K562 (cell line): ENCODE results near the gene SIGLEC6. TPM values are rescaled to one million over a fixed set of nuclear protein-coding genes. Genes with fewer than 3 reads are reported as not detected.

Experiments used
- ATAC-seq: fragments of 200-7000 bp; cut with Tn5 transposase; 3 replicates; pipeline ENCODE4 v1.9.1; 2020; ENCODE audit warnings: moderate library complexity
- BruUV-seq: library from RNA; stranded (reverse); fragments of 400-500 nt; replicated peaks from 2 replicates; lab custom pipeline; 2021; lab: Mats Ljungman, UMichigan
- CTCF ChIA-PET: fragments of 300-600 bp; formaldehyde crosslinking; extraction: SDS; loops from one replicate; lab custom pipeline; 2021; ENCODE audit warnings: low intra/inter-chr PET ratio; lab: Yijun Ruan, JAX
- POLR2A ChIA-PET: fragments of 300-600, 350-650 bp; sonication (Branson Sonifier 250); formaldehyde crosslinking; extraction: SDS; loops from one replicate; lab custom pipeline; 2021; ENCODE audit warnings: antibody characterized with exemption, inconsistent platforms; lab: Yijun Ruan, JAX
- DNase-seq, 4 experiments: peaks; one replicate each; pipeline versions ENCODE4 v3.0.0 to v3.0.0-alpha.2; 2011 to 2018; ENCODE audit warnings: low spot score in 3 of 4, mixed read lengths in 3 of 4; ENCODE audit errors: extremely low read depth in 1 of 4
- FAIRE-seq: peaks from 2 replicates; lab custom pipeline; 2011; peaks lifted over from hg19 to GRCh38; lab: Jason Lieb, UNC
- H2AFZ ChIP-seq: 2 replicates; pipeline ENCODE4 v1.6.0; 2011; ENCODE audit warnings: low read depth, low read length, control low read depth, inconsistent platforms
- H3K27ac ChIP-seq: fragments of 200-600 bp; 3 replicates; pipeline ENCODE4 v1.8.0; 2011; ENCODE audit warnings: low read depth, mild to moderate bottlenecking, control low read depth, inconsistent platforms, low read length, moderate library complexity, mixed read lengths; ENCODE audit errors: extremely low read depth
- H3K27me3 ChIP-seq, 2 experiments: fragments of 300-600 bp in 1 of 2; 2 replicates in 1 of 2; 3 replicates in 1 of 2; pipeline versions ENCODE4 v1.6.0 to v1.8.0; 2011; ENCODE audit warnings: inconsistent platforms in 2 of 2, low read length in 2 of 2, mild to moderate bottlenecking in 1 of 2, mixed read lengths in 1 of 2, moderate library complexity in 1 of 2; ENCODE audit not compliant: control insufficient read depth in 2 of 2, insufficient read depth in 2 of 2
- H3K36me3 ChIP-seq: fragments of 300-600 bp; 3 replicates; pipeline ENCODE4 v1.8.0; 2011; ENCODE audit warnings: mild to moderate bottlenecking, low read length, inconsistent platforms; ENCODE audit not compliant: control insufficient read depth, insufficient read depth
- H3K4me1 ChIP-seq, 2 experiments: fragments of 200-600 bp in 1 of 2; replicated peaks in 1 of 2; 2 replicates in 1 of 2; 3 replicates in 1 of 2; pipeline versions ENCODE4 v1.5.1 to v1.8.0; 2011; ENCODE audit warnings: inconsistent platforms in 2 of 2, low read length in 2 of 2, mild to moderate bottlenecking in 1 of 2, mixed read lengths in 1 of 2, moderate library complexity in 1 of 2; ENCODE audit not compliant: control insufficient read depth in 2 of 2, insufficient read depth in 2 of 2
- H3K4me2 ChIP-seq: 2 replicates; pipeline ENCODE4 v1.6.1; 2011; ENCODE audit warnings: low read length, control low read depth, inconsistent platforms, mixed read lengths; ENCODE audit not compliant: insufficient read depth
- H3K4me3 ChIP-seq: fragments of 200-600 bp; sonication (generic), shearing (Covaris generic); 2 replicates; pipeline ENCODE4 v1.5.1; 2016; ENCODE audit warnings: control low read depth, inconsistent platforms
- H3K79me2 ChIP-seq: fragments of 200-600 bp; 3 replicates; pipeline ENCODE4 v1.8.0; 2011; ENCODE audit warnings: low read length, inconsistent platforms; ENCODE audit not compliant: control insufficient read depth, insufficient read depth
- H3K9ac ChIP-seq, 2 experiments: 2 replicates each; pipeline versions ENCODE4 v1.6.0 to v1.6.1; 2011; ENCODE audit warnings: low read depth in 2 of 2, low read length in 2 of 2, control low read depth in 1 of 2, inconsistent platforms in 1 of 2, mild to moderate bottlenecking in 1 of 2, mixed read lengths in 1 of 2; ENCODE audit not compliant: insufficient read depth in 1 of 2
- H3K9me1 ChIP-seq: one replicate; pipeline ENCODE4 v1.6.0; 2011; ENCODE audit warnings: inconsistent platforms, mild to moderate bottlenecking, low read length, moderate library complexity; ENCODE audit not compliant: control insufficient read depth, insufficient read depth
- H3K9me3 ChIP-seq: replicated peaks from 2 replicates; pipeline ENCODE4 v1.5.1; 2011; ENCODE audit warnings: low read depth, low read length, inconsistent platforms; ENCODE audit not compliant: control insufficient read depth, insufficient read depth
- H4K20me1 ChIP-seq: replicated peaks from 2 replicates; pipeline ENCODE4 v1.6.1; 2011; ENCODE audit warnings: low read length, inconsistent platforms, mixed read lengths; ENCODE audit not compliant: control insufficient read depth, insufficient read depth
- BHLHE40 ChIP-seq: IDR thresholded peaks from 2 replicates; pipeline ENCODE4 v1.6.1; 2011; ENCODE audit warnings: low read length, improper control_type of control experiment
- C11orf30 ChIP-seq: fragments of 450-650 bp; IDR thresholded peaks from 2 replicates; pipeline ENCODE4 v1.6.1; 2016; ENCODE audit warnings: low read depth, mild to moderate bottlenecking
- CC2D1A ChIP-seq: fragments of 450-650 bp; IDR thresholded peaks from 2 replicates; pipeline ENCODE4 v1.6.1; 2017; ENCODE audit warnings: mild to moderate bottlenecking
- FOXJ3 ChIP-seq: sonication (generic); formaldehyde crosslinking; IDR thresholded peaks from 2 replicates; pipeline ENCODE4 v1.4.0; 2020; ENCODE audit warnings: mild to moderate bottlenecking, missing genetic modification reagents
- GTF2A2 ChIP-seq: IDR thresholded peaks from 2 replicates; pipeline ENCODE4 v1.6.1; 2016; ENCODE audit warnings: mild to moderate bottlenecking, missing genetic modification characterization, missing compliant biosample characterization
- KAT7 ChIP-seq: sonication (generic); formaldehyde crosslinking; IDR thresholded peaks from 2 replicates; pipeline ENCODE4 v1.8.0; 2022; ENCODE audit warnings: missing genetic modification reagents, mild to moderate bottlenecking, borderline replicate concordance
- MTA3 ChIP-seq: fragments of 450-650 bp; formaldehyde crosslinking; IDR thresholded peaks from 2 replicates; pipeline ENCODE4 v1.6.1; 2017; ENCODE audit warnings: mild to moderate bottlenecking, borderline replicate concordance
- PTTG1 ChIP-seq: fragments of 450-650 bp; IDR thresholded peaks from 2 replicates; pipeline ENCODE4 v1.6.1; 2016; ENCODE audit warnings: low read depth, mild to moderate bottlenecking, missing genetic modification characterization, missing compliant biosample characterization
- TCFL5 ChIP-seq: fragments of 250-450 bp; sonication (Bioruptor Pico); conservative IDR thresholded peaks from 2 replicates; pipeline ENCODE4 v1.6.1; 2021; ENCODE audit warnings: mild to moderate bottlenecking, moderate library complexity, matching md5 sums
- ZBED1 ChIP-seq: IDR thresholded peaks from 2 replicates; pipeline ENCODE4 v1.6.1; 2014
- ZNF197 ChIP-seq: fragments of 200-800 bp; sonication (Bioruptor generic); IDR thresholded peaks from 2 replicates; pipeline ENCODE4 v1.6.1; 2016; ENCODE audit warnings: low read depth, missing genetic modification characterization, missing compliant biosample characterization
- ZNF589 ChIP-seq: fragments of 200-800 bp; sonication (Bioruptor generic); IDR thresholded peaks from 2 replicates; pipeline ENCODE4 v1.6.1; 2016; ENCODE audit warnings: low read depth, missing genetic modification characterization, missing compliant biosample characterization
- ZNF764 ChIP-seq: fragments of 250-450 bp; sonication (Bioruptor Pico); IDR thresholded peaks from 2 replicates; pipeline ENCODE4 v1.4.0; 2020; ENCODE audit warnings: low read depth, mild to moderate bottlenecking, moderate library complexity
- WGBS: fragments of 100-300 bp; shearing (Covaris generic); methylation state at CpG from one replicate; pipeline ENCODE4 v1.1.6; 2016; ENCODE audit warnings: low coverage, mixed read lengths; ENCODE audit not compliant: insufficient coverage; ENCODE audit errors: missing lambda C conversion rate; 5-methylcytosine and 5-hydroxymethylcytosine counted together
- in situ Hi-C: fragments of 300-500 bp; cut with MboI; formaldehyde crosslinking; loops from 4 replicates; pipeline ENCODE4 v1.15.0; 2018; ENCODE audit warnings: inconsistent platforms, mixed read lengths
- intact Hi-C: fragments of 100-400 bp; cut with micrococcal nuclease; formaldehyde crosslinking; loops from 2 replicates; pipeline ENCODE4 v1.14.2; 2022
- polyA plus RNA-seq, 8 experiments: library from polyadenylated mRNA; depleted of rRNA in 4 of 8; stranded (reverse) in 5 of 8; unstranded in 3 of 8; fragments of >200 nt; fragmentation: Nextera tagmentation in 2 of 8; fragmentation: Illumina TruSeq in 1 of 8; extraction: Ambion mirVana in 2 of 8; extraction: Trizol in 1 of 8; gene quantifications; 2 replicates each; pipeline versions ENCODE4 v1.2.1 to v1.2.3, GENCODE V29; 2011 to 2014; ENCODE audit warnings: inconsistent platforms in 1 of 8, missing spikeins in 1 of 8
- total RNA-seq, 7 experiments: library from RNA; depleted of rRNA in 6 of 7; stranded (reverse); fragments of >200 nt in 6 of 7; fragmentation: Illumina TruSeq in 2 of 7; extraction: Trizol in 2 of 7; gene quantifications; 2 replicates each; pipeline versions ENCODE4 v1.2.1 to v1.2.3, GENCODE V29; 2011 to 2021; ENCODE audit warnings: low replicate concordance in 1 of 7
- TF ChIP-seq, protein P1 (sequence below): fragments of 450-650 bp; IDR thresholded peaks from 2 replicates; pipeline ENCODE4 v1.6.1; 2014; ENCODE audit warnings: low read depth, mild to moderate bottlenecking, moderate library complexity, borderline replicate concordance
- TF ChIP-seq, protein P2 (sequence below): fragments of 450-650 bp; formaldehyde crosslinking; IDR thresholded peaks from 2 replicates; pipeline ENCODE4 v1.4.0; 2020; ENCODE audit warnings: mild to moderate bottlenecking, moderate library complexity
- TF ChIP-seq, protein P3 (sequence below): fragments of 450-650 bp; formaldehyde crosslinking; IDR thresholded peaks from 2 replicates; pipeline ENCODE4 v1.4.0; 2020; ENCODE audit warnings: mild to moderate bottlenecking

The SIGLEC6 gene
- total and polyA plus RNA-seq, 9 of the 15 experiments (the other 6 are each of a cell fraction or from before 2014, with no cell fraction given), result 0.03 to 17.5 (median 0.71) TPM

DNA sequence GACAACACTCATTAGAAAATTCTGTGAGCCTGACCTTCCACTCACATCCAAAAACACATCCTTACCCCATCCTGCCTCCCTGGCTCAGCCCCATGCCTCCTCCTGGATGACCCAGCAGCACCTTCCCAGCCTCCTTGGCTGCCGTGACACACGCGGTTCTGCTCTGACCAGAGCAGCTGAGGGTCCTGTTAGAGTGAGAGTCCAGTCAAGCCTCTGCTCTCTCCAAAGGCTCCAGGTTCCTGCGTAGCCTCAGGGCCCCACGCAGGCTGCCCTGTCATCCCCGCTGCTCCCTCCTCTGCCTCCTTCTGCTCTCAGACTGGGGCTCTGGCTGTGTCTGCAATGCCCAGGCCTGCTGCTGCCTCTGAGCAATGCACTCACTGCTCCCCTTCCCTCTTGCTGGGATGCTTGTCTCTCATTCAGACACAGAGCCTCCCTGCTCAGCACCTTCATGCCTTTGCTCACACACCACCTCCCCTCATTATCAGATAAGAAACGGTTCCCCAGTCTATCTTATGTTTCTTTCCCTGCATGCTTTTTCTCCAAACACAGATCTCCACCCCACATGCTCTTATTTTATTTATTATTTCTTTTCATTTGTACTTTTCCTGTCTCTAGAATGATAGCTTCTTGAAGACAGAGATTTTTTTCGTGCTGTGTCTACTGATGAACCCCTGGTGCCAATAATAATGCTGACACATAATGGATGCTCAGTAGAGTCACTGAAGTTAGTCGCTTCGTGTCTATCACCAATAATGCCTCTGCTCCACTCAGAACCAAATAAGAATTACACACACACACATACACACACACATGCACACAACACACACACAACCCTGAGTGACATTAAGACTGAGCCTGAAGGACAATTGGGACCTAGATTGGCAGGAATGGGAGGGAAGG, 10.2 kb upstream of the SIGLEC6 start (continued):
- TF ChIP-seq TCFL5 (no peak), CC2D1A (no peak), MTA3 (peak; percentile 41; the same call in 1 of the 2 replicates), C11orf30 (peak; percentile 73), ZNF589 (CRISPR knock-in tag) (0 out of 2 replicates have a peak, but pooled peaks have one; percentile 14), GTF2A2 (tag) (0 out of 2 replicates have a peak, but pooled peaks have one; percentile 14)

DNA sequence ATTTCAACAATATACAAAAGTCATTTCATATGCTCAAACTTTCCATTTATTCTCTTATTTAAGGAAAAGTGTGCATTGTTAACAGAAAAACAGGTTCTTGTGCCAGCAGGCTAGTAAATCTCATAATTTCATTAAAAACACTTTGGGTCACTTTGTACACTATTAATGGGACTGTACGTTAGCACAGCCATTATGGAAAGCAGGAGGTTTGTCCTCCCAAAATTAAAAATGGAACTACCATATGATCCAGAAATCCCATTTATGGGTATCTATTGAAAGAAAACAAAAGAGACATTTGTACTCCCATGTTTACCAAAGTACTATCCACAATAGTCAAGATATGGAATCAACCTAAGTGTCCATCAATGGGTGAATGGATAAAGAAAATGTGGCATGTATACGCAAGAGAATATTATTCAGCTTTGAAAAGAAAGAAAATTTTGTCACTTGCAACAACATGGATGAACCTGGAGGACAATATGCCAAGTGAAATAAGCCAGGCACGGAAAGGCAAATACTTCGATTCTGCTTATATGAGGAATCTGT, 8.4 kb upstream of the SIGLEC6 start:
- Histone ChIP-seq H3K4me2 (peak overlapping the region; percentile 61), H3K27me3 (no peaks in the 10 kb centered on the region; a peak in 1 of 5 replicates), H3K36me3 (no peaks in the 10 kb centered on the region), H3K9ac (peak overlapping the region in 1 of 2 experiments; percentile 60; a peak in 1 of 4 replicates), H3K9me3 (no peaks in the 10 kb centered on the region; the same call in 1 of the 2 replicates), H2AFZ (peak overlapping the region; percentile 45; the same call in 1 of the 2 replicates), H3K27ac (peak overlapping the region; percentile 18; the same call in 1 of the 3 replicates), H3K4me3 (no peak overlapping the region), H4K20me1 (no peaks in the 10 kb centered on the region), H3K79me2 (peaks cover 24% of the 10 kb centered on the region), H3K4me1 (peaks cover 33 to 36% of the 10 kb centered on the region in 2 experiments), H3K9me1 (no peaks in the 10 kb centered on the region)
- DNase-seq, result no peak
- POLR2A ChIA-PET, result interaction anchor here (2.4 kb wide), 1 partner anchor 8 kb away, joined by 12 read pairs; no protein-coding TSS in a partner anchor
- no peak for FAIRE-seq
- BruUV-seq, result no TSS peak
- in situ Hi-C loops, result no loop called here
- ATAC-seq, result no peak
- intact Hi-C loops, result no loop called here
- CTCF ChIA-PET, result no interaction called here
- WGBS, result 79% methylated on average over 4 of the region's 4 CpGs
- TF ChIP-seq, protein P1, sequence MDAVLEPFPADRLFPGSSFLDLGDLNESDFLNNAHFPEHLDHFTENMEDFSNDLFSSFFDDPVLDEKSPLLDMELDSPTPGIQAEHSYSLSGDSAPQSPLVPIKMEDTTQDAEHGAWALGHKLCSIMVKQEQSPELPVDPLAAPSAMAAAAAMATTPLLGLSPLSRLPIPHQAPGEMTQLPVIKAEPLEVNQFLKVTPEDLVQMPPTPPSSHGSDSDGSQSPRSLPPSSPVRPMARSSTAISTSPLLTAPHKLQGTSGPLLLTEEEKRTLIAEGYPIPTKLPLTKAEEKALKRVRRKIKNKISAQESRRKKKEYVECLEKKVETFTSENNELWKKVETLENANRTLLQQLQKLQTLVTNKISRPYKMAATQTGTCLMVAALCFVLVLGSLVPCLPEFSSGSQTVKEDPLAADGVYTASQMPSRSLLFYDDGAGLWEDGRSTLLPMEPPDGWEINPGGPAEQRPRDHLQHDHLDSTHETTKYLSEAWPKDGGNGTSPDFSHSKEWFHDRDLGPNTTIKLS, result no peak
- 0 out of 2 replicates have a peak, but pooled peaks have one; percentile 46 for TF ChIP-seq KAT7 (CRISPR knock-in tag)
- TF ChIP-seq, protein P2, sequence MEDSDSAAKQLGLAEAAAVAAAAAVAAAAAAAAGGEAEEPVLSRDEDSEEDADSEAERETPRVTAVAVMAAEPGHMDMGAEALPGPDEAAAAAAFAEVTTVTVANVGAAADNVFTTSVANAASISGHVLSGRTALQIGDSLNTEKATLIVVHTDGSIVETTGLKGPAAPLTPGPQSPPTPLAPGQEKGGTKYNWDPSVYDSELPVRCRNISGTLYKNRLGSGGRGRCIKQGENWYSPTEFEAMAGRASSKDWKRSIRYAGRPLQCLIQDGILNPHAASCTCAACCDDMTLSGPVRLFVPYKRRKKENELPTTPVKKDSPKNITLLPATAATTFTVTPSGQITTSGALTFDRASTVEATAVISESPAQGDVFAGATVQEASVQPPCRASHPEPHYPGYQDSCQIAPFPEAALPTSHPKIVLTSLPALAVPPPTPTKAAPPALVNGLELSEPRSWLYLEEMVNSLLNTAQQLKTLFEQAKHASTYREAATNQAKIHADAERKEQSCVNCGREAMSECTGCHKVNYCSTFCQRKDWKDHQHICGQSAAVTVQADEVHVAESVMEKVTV (CRISPR knock-in tag), result 0 out of 2 replicates have a peak, but pooled peaks have one; percentile 3
- no peak for TF ChIP-seq ZNF197 (CRISPR knock-in tag)
- no peak for TF ChIP-seq ZBED1
- 0 out of 2 replicates have a peak, but pooled peaks have one; percentile 59 for TF ChIP-seq PTTG1 (tag)
- TF ChIP-seq, protein P3, sequence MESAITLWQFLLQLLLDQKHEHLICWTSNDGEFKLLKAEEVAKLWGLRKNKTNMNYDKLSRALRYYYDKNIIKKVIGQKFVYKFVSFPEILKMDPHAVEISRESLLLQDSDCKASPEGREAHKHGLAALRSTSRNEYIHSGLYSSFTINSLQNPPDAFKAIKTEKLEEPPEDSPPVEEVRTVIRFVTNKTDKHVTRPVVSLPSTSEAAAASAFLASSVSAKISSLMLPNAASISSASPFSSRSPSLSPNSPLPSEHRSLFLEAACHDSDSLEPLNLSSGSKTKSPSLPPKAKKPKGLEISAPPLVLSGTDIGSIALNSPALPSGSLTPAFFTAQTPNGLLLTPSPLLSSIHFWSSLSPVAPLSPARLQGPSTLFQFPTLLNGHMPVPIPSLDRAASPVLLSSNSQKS (CRISPR knock-in tag), result no peak
- no peak for TF ChIP-seq ZNF764 (CRISPR knock-in tag)
- TF ChIP-seq FOXJ3, result no peak
- TF ChIP-seq BHLHE40, result no peak
